NCI-H2171 treated with DMSO at 0.1 percent for 48 hours (cell line): ENCODE data around the gene FANCC.

Source experiments
- DNase-seq: peaks from one replicate; lab custom pipeline; 2025; lab: John Stamatoyannopoulos, UW

Gene FANCC

DNA sequence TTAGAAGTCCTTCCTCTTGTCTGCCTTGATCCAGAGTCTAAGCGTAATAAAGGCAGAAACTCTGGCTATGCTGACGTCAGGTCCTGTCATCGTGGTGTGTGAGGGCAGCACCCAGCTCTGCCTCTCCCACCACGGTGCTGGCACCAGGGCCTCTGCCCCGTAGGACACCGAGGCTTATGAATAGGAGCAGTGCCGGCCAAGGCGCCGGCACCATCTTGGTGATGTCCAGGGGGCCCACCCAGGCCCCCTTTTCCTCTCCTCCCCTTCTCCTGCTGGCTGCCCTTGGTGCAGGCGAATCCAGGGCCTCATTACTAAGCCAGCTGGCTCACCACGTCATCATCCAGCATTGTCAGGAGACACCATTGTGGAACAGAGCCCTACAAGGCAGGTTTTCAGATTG lies 252.3 kb downstream of the FANCC start:
- no peak for DNase-seq

DNA sequence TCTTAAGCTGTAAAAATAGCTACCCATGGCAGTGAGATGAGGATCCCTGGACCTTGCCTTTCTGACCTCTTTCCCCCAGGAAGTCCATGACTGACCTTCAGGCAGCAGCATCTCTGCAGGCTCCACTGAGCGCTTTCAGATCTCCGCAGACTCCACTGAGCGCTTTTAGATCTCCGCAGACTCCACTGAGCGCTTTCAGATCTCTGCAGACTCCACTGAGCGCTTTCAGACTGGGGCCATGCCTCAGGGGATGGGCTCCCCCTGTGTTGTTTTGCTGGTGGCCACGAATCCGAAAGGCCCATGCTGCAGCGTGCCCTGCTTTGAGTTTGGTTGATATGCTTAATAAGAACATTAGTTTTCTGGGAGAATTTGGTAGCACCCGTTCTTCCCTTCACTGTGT lies 254.2 kb downstream of the FANCC start:
- no peak for DNase-seq

DNA sequence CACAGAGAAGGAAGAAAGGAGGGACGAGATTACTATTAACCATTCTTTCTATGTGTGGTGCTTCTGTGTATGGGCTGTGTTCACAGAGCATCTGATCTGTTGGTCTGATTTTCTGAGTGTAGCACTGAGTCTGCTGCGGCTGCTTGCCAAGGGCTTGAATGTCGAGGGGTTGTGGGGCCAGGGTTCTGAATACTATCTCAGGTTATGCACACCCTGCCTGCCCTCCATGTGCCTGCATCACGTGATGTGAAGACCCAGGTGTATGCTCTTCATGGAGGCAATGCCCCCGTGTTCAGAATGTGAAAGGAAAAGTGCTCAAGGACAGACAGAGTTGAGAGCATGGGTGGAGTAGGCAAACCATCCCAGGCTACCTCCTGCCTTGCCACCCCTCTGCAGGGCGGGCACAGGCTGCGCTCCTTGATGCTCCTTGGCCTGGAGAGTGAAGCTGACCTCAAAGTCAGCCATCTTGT lies 254.9 kb downstream of the FANCC start:
- DNase-seq: no peak

DNA sequence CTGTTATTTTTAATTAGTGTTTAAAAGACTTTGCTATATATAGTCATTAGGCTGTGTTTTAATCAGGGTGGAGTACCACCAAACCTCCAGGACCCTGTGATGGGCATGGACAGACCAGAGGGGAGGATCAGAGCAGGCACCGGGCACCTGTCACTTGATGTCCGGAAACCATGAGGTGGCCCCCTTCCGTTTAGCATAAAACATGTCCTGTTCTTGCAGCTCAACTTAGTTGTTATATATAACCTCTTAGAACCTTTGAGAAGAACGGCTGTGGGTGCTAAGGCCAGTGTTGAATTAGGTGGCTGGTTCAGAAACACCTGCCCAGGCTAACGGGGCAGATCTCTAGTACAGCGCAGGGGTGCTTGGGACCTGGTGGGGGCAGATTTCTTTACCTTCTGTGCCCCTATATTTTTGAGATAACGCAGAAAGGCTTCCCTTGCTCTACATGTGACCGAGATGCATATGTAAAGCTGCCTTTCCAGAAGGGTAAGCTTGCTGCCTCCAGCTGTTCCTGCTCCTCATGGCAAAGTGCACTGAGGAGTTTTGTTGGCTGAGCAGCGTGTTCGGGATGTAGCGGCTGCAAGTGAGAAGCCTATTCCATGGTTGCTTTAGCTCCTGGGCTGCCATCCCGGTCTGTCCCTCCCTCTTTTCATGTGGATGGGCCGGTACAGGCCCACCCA lies 255.5 kb downstream of the FANCC start:
- no peak for DNase-seq

DNA sequence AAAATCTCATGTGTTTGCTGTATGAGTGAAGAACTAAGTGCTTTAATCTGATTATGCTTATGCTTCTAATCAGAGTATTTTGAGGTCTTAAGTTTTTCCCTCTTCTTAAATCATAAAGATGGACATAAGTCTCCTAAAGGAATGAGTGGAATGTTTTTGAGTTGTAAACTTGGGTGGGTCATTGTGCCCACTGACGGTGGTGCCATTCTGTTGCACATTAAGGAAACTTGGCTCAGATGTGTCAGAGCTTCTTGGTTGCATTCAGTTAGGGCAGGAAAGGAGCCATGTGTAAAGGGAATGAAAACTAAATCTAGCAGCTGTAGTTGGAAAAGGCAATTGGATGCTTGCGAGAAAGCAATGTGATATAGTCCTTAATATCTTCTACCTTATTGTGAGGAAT lies 256.6 kb downstream of the FANCC start:
- DNase-seq: no peak

DNA sequence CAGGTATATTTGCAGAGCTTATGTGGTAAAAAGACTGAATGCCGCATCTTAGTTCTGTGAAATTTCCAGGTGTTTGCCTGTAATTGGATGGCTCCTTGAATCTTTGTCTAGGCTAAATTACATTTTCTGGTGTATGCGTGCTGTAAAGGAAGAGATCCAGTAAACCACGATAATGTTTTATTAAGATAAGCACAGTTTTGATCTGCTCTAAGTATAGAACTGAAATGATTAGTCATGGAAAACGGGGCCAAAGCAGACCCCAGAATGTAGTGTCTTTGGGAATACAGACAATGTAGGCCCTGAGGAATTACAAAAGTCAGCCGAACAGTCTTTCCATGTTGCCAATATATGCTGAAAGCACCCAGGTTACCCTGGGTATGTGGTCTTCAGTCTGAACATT lies 257.3 kb downstream of the FANCC start:
- no peak for DNase-seq

DNA sequence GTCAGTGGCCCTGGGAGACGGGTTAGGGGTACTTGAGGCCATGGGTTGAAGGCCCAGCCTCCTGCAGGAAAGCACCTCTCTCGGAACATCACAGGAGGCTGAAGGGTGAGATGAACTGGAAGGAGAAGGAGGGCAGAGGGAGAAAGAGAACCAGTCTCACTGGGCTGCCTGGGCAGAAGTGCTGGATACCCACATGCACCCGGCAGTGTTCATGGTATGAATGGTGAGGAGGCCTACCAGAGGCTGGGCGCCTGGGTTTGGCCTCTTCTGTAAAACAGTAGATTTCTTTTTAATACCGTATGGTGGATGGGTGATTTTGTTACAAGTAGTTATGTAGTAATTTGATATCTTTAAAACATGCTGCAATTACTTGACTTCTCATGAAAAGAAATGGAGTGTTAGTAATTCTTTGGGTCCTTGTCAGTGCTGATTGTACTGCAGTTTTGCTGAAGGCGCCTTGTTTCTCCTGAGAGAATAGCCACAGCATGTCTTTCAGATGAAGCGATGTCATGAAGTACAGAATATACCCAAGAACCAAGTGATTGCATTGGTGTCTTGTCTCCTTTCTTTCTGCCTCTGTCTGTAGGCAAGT lies 258.6 kb downstream of the FANCC start:
- peak; percentile 79 for DNase-seq

DNA sequence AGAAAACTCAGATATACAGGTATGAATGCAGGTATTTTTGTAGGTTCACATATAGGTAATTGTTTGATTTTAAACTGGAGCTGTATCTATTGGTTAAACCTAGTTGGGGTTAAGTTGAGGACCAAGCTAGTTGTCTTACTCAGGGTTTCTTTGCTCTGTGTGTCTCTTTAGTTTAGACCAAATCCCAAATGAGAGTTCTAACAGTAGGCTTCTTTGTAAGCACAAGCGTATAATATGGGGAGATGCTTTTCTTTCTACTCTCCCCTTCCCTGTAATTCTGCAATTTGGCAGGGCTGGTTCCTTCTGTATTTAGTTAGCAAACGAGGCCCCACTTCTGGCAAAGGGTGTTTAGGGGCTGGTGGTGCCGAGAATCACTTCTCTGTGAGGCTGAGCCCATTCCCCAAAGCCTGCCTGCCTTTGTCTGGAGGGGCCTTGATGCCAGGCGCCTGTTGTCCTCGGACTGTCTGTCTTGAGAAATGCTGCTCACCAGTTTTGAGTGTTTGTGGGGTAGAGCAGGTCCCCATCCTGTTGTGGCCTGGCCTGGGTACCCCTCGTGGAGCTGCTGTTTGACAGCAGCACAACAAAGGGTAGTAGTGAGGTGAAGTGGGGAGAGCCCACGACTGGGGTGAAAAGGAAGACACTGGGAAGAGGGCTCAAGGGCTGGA lies 259.3 kb downstream of the FANCC start:
- DNase-seq: no peak

DNA sequence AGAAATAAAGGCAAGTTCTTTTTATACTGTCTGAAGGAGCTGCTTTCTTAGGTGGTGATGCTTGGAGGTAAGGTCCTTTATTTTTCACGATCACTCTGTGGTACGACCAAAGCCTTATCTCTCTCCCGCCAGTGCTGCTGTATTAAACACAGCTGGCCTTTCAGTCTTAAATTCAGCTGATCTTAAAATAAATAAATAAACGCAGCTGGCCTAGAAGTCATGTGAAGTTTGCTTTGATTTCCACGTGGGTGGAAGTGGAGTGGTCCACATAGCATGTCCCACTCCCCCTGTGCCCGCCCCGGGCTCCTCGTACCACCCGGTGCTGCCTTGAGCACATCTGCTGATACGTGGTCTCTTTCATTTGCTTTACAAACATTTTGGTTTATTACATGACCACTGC lies 260.4 kb downstream of the FANCC start:
- no peak for DNase-seq

DNA sequence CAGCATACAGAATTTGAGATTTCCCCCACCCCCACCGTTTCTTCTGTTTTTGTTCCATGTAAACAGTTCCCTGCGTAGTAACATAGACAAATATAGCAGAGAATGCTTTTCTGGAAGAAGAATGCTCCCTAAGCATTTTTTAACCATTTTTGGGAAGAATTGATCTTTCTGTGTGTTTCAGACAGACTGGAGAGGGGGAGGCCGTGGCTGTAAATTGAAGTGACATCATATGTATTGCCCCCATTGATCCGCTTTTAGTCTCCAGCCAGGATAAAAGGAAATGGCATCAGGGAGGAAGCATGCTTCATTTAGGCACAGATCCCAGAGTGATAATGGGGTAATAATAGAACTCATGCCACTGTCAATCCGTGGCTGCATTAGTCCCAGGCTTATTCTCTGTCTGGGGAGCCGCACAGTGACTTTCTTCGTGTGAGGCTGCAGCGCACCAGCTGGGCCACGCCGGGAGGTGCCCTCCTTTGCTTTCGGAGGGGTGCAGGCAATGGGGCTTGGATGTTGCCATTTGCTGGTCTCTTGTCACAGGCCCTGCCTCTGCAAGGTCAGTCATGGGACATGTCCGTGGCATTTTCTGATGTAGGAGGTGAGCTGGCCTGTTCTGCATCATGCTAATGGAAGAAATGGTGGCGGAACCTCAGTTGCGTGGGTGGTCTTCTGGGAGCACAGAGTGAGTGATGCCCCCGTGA lies 261.5 kb downstream of the FANCC start:
- DNase-seq: no peak

DNA sequence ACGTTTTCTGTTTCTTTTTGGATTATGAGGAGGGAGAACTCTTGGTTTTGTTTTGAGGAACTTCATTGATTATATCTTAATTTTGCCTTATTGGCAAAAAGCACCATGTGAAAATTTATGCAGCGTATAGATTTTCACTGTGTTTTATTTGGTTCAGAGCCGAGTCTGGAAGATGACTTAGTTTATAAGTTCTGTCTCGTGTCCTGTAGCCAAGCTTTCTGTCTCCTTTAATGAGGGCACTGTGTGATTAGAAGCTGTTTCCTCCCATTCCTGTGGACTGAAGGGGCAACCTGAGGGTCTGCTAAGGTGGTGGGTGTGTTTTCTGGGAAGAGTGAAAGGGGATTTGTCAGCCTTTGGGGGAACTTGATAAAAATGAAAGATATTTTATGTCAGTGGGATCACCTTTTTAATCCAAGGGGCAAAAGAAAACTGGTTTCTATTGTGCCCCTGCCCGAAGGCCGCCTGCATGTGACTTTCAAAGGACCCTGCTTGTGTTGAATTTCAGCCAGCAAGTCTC lies 262.1 kb downstream of the FANCC start:
- no peak for DNase-seq

DNA sequence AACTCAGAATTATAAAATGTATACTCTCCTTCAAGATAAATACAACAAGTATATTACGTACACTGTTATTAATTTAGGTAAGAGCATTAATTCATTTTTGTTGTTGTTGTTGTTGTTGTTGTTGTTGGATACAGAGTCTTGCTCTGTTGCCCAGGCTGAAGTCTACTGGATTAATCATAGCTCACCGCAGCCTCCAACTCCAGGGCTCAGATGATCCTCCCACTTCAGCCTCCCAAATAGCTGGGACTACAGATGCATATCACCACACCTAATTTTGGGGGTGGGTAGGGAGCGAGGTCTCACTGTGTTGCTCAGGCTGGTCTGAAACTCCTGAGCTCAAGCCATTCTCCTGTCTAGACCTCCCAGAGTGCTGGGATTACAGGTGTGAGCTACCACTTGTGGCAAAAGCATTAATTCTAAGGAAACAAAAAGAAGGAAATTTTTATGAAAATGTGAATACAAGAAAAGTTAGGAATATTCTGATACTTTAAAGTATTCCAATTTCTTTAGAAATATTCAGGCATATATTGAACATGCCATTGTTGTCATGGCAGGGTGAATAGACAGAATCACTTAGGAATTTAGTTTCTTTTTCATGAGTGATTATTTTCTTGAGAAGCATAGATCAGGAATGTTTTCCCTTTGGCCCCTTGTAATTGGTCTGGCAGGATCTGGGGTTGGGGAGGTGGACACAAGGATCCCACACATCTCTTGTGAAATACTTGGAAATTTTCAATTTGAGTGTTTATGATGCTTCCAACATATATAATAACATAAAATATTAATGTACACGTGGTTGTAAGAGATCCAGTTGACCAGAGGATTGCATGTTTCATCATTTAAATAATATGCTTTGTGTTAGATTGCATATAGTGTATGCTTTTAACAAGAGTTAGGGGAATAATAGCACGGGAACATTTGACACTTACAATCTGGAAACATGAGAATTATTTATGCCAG lies 263.6 kb downstream of the FANCC start:
- DNase-seq: no peak

DNA sequence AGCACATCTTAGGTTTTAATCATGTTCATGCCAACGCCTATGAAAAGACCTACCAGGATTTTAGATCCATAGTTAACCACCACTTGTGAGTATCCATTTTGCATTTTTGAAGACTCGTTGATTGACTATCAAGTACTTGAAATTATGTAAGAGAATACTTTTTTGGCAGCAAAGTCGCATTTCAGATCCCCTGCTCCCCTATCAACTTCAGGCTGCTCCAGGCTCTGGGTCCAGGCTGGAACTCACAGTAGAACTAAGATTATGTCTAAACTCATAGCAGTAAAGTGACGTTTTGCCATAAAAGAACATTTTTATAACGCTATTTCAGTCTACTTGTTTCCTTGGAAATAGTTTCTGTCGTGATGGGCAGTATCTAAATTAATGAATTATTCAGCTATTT lies 267.7 kb downstream of the FANCC start:
- DNase-seq: no peak
